ENCODE results near the gene OR6C68.
A peak's percentile ranks its signal among the peaks of the same experiment; 100 is the strongest.

OR6C68 gene

GRCh38 chr12:55492078-55492477, at the start of gene OR6C68:
Gene OR6C68, plus strand, starts transcription at chr12:55492378. Its CDS starts 0 bp downstream, at chr12:55492378.
- no peaks in the 10 kb centered on the region for H3K9me3 ChIP-seq (ENCODE audit: insufficient read depth, low read length)
- no peak within 1 kb of the TSS for H3K4me3 ChIP-seq (ENCODE audit: low read length)
- no peak within 1 kb of the TSS for H3K4me2 ChIP-seq (ENCODE audit: low read length)
- no peaks in the 10 kb centered on the region for H3K27me3 ChIP-seq (ENCODE audit: low read depth, low read length)
- H3K4me1 ChIP-seq (ENCODE audit: low read length), result no peaks in the 10 kb centered on the region
- no peak for TF ChIP-seq CTCF (IDR thresholded peaks at IDR 0.05; ENCODE audit: low read depth, low read length)
- H3K79me2 ChIP-seq (ENCODE audit: low read length), result no peaks in the 10 kb centered on the region
- no peaks in the 10 kb centered on the region for H4K20me1 ChIP-seq (ENCODE audit: insufficient read depth, low read length)
- H3K9ac ChIP-seq (ENCODE audit: low read length), result no peak within 1 kb of the TSS
- H3K27ac ChIP-seq (ENCODE audit: low read length), result no peak within 1 kb of the TSS
- no peaks in the 10 kb centered on the region for H3K36me3 ChIP-seq (replicated peaks; ENCODE audit: low read depth, low read length)
- H2AFZ ChIP-seq (ENCODE audit: low read depth, low read length), result no peak within 1 kb of the TSS

GRCh38 chr12:55443776-55444175, 48.4 kb upstream of the OR6C68 start, which contains the start of gene OR6C2:
Gene OR6C2, plus strand, starts transcription at chr12:55444076. Its CDS starts 8,138 bp downstream, at chr12:55452214.
- H3K36me3 ChIP-seq (replicated peaks; ENCODE audit: low read depth, low read length), result no peaks in the 10 kb centered on the region
- H3K27me3 ChIP-seq (ENCODE audit: low read depth, low read length), result no peaks in the 10 kb centered on the region
- no peak within 1 kb of the TSS for H3K9ac ChIP-seq (ENCODE audit: low read length)
- TF ChIP-seq EZH2phosphoT487 (IDR thresholded peaks at IDR 0.05; ENCODE audit: low read depth) (no peak), CTCF (IDR thresholded peaks at IDR 0.05; ENCODE audit: low read depth, low read length) (no peak)
- no peaks in the 10 kb centered on the region for H4K20me1 ChIP-seq (ENCODE audit: insufficient read depth, low read length)
- H2AFZ ChIP-seq (ENCODE audit: low read depth, low read length), result no peak within 1 kb of the TSS
- no peak within 1 kb of the TSS for H3K27ac ChIP-seq (ENCODE audit: low read length)
- H3K4me2 ChIP-seq (ENCODE audit: low read length), result no peak within 1 kb of the TSS
- no peak within 1 kb of the TSS for H3K4me3 ChIP-seq (ENCODE audit: low read length)
- H3K9me3 ChIP-seq (ENCODE audit: insufficient read depth, low read length), result no peaks in the 10 kb centered on the region
- H3K79me2 ChIP-seq (ENCODE audit: low read length), result no peaks in the 10 kb centered on the region
- no peaks in the 10 kb centered on the region for H3K4me1 ChIP-seq (ENCODE audit: low read length)

GRCh38 chr12:55445357-55445756, 46.8 kb upstream of the OR6C68 start:
- Histone ChIP-seq H3K27me3 (ENCODE audit: low read depth, low read length) (peaks cover under 1% of the 10 kb centered on the region; the same call in 1 of the 2 replicates), H3K9me3 (ENCODE audit: insufficient read depth, low read length) (no peaks in the 10 kb centered on the region), H3K9ac (ENCODE audit: low read length) (no peak overlapping the region), H2AFZ (ENCODE audit: low read depth, low read length) (no peak overlapping the region), H3K4me2 (ENCODE audit: low read length) (no peak overlapping the region), H4K20me1 (ENCODE audit: insufficient read depth, low read length) (no peaks in the 10 kb centered on the region), H3K36me3 (replicated peaks; ENCODE audit: low read depth, low read length) (no peaks in the 10 kb centered on the region), H3K4me3 (ENCODE audit: low read length) (no peak overlapping the region), H3K4me1 (ENCODE audit: low read length) (no peaks in the 10 kb centered on the region), H3K79me2 (ENCODE audit: low read length) (no peaks in the 10 kb centered on the region), H3K27ac (ENCODE audit: low read length) (no peak overlapping the region)
- TF ChIP-seq EZH2phosphoT487 (IDR thresholded peaks at IDR 0.05; ENCODE audit: low read depth) (no peak), CTCF (IDR thresholded peaks at IDR 0.05; ENCODE audit: low read depth, low read length) (no peak)

GRCh38 chr12:55446326-55446725, 45.9 kb upstream of the OR6C68 start:
- Histone ChIP-seq H2AFZ (ENCODE audit: low read depth, low read length) (no peak overlapping the region), H3K4me2 (ENCODE audit: low read length) (no peak overlapping the region), H3K36me3 (replicated peaks; ENCODE audit: low read depth, low read length) (no peaks in the 10 kb centered on the region), H3K27ac (ENCODE audit: low read length) (no peak overlapping the region), H3K9ac (ENCODE audit: low read length) (no peak overlapping the region), H3K4me3 (ENCODE audit: low read length) (no peak overlapping the region), H3K79me2 (ENCODE audit: low read length) (no peaks in the 10 kb centered on the region), H3K4me1 (ENCODE audit: low read length) (no peaks in the 10 kb centered on the region), H3K27me3 (ENCODE audit: low read depth, low read length) (peaks cover 5% of the 10 kb centered on the region; the same call in 1 of the 2 replicates), H4K20me1 (ENCODE audit: insufficient read depth, low read length) (no peaks in the 10 kb centered on the region), H3K9me3 (ENCODE audit: insufficient read depth, low read length) (no peaks in the 10 kb centered on the region)
- no peak for TF ChIP-seq EZH2phosphoT487 (IDR thresholded peaks at IDR 0.05; ENCODE audit: low read depth)
- peak; percentile 27 for TF ChIP-seq CTCF (IDR thresholded peaks at IDR 0.05; ENCODE audit: low read depth, low read length)

Data from OCI-LY3 (cell line).